Measurements from ENCODE around the gene ENOSF1.
A peak's percentile ranks its signal among the peaks of the same experiment; 100 is the strongest.

ENOSF1 gene

GRCh38 chr18:631560-631959 is 80.9 kb downstream of the ENOSF1 start:
- no peak for DNase-seq (ENCODE audit: low spot score)

GRCh38 chr18:629269-630150 is 82.9 kb downstream of the ENOSF1 start:
- no peak for DNase-seq (ENCODE audit: low spot score)

DNA sequence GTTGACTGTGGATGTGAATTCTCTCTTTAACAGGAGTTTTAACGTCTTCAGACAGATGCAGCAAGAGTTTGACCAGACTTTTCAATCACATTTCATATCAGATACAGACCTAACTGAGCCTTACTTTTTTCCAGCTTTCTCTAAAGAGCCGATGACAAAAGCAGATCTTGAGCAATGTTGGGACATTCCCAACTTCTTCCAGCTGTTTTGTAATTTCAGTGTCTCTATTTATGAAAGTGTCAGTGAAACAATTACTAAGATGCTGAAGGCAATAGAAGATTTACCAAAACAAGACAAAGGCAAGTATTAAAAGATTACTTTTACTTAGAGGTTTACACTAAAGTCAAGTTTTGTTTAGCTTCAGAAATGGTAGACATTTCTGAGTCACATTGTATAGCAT is 85.2 kb downstream of the ENOSF1 start:
- no peak for DNase-seq (ENCODE audit: low spot score)

DNA sequence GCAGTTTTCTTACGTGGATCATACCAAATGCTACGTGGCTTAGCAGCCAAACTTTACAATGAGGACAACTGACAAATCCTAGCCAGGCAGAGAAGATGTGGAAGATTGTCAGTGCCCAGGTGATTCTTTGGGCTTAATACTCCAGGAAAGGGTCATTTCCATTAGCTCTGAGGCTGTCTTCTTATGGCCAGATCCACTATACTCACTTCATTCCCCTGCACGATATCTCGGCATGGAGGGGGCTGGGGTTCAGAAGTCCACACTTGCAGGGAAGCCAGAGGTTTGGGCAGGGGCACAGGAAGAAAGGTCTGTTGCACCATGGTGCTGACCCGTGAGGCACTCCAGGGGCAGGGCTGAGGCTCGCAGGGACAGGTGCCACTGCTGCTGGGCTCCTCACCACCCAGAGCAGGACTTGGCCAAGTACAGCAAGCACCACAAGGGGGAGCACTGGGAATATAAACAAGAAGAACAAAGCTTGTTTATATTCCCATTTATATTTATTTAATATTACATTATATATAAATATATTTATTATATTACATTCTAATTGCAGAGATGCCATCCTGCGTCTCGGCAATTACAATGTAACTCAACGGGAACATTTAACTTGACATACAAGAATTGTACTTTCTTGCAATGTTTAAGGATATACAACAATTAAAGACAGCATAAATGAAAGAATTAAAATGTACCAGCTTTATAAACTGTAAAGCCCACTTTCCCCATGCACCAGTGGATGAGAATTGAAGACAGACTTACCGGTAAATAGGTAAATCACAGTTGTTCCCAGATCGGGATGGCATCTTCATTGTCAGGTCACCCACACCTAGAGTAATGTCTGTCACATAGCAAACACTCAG is 88.4 kb downstream of the ENOSF1 start:
- DNase-seq (ENCODE audit: low spot score) = peak; percentile 85

DNA sequence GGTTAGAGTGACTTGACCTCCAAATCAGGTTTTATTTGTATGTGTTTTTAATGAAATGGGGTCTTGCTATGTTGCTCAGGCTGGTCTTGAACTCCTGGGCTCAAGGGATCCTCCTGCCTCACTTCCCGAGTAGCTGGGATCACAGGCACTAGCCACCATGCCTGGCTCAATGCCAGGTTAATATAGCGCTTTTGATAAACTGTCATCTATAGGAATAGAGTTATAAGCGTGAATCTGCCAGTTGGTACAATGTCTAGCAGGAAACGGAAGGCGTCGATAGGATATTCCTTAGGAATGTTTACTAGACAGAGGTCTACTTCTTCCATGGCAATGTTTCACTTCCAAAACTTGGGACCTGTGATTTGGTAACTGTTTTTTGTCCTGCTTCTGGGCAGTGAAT is 90.1 kb downstream of the ENOSF1 start:
- no peak for DNase-seq (ENCODE audit: low spot score)

DNA sequence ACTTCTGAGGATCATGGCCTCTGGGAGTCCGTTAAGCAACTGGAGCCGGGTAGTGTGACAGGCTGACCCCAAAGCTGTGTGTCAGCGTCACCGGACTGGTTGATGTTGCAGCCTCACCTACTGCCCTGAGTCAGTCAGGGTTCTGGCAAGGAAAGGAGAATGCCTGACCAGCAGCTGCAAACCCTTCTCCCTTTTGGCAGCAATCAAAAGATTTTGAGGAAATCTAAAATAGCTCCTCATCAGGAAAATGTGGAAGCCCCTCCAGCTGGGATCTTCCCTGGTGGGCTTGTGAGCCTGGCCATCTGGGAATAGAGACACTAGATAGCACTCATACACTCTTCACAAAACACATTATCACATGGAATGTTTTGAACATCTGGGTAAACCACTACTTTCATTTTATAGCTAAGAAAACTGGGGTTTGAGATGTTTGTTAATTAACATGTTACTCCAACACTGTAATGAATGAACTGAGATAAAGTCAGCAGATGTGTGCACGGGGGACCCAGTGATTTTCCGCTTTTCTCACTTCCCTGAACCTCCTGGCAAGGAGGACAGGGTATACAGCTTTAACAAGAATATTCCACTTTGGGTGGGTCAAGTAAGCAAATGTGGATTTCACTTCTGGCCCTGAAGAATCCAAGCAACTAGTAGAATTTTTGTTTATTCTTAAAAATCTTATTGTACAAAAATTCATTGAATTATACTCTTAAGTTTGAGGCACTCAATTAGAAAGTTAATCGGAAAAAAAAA is 91.0 kb downstream of the ENOSF1 start:
- no peak for DNase-seq (ENCODE audit: low spot score)

All from D341Med (cell line).